ENCODE data around the gene METTL25.
A peak's percentile ranks its signal among the peaks of the same experiment; 100 is the strongest.

METTL25 gene

DNA sequence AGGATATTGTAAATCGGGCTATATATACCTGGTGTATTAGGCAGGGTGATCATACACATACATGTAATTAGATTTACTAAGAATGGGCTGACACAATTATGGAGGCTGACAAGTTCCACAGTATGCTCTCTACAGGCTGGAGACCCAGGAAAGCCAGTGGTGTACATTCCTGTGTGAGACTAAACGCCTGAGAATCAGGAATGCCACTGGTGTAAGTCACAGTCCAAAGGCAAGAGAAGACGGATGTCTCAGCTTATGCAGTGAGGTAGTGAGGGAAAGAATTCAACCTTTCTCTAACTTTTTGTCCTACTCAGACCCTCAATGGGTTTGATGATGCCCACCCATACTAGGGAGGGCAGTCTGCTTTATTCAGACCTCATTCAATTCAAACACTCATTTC lies 57.1 kb downstream of the METTL25 start:
- Histone ChIP-seq H3K4me2 (ENCODE audit: low read length) (no peak overlapping the region), H3K14ac (ENCODE audit: low read length) (no peak overlapping the region), H3K36me3 (ENCODE audit: control insufficient read depth in 1 of 2, insufficient read depth in 2 of 2, low read length in 2 of 2) (no peaks in the 10 kb centered on the region), H3K9me3 (ENCODE audit: insufficient read depth, low read depth, low read length) (no peaks in the 10 kb centered on the region), H2BK5ac (ENCODE audit: low read depth, low read length, poor library complexity) (no peak overlapping the region), H3K27ac (ENCODE audit: low read depth, low read length) (no peak overlapping the region), H3K4ac (ENCODE audit: low read depth, low read length) (no peak overlapping the region), H3K79me1 (ENCODE audit: low read length) (no peaks in the 10 kb centered on the region), H2AFZ (ENCODE audit: insufficient read depth, low read length, poor library complexity) (no peak overlapping the region), H3K18ac (ENCODE audit: low read length) (no peak overlapping the region), H4K8ac (ENCODE audit: low read depth, low read length) (no peak overlapping the region), H2BK12ac (ENCODE audit: low read length) (no peak overlapping the region), H2BK120ac (ENCODE audit: insufficient read depth, low read length, poor library complexity) (no peak overlapping the region), H4K91ac (ENCODE audit: low read depth, low read length) (no peak overlapping the region), H3K79me2 (ENCODE audit: control insufficient read depth, insufficient read depth, low read length, poor library complexity) (no peaks in the 10 kb centered on the region), H4K12ac (ENCODE audit: low read depth, low read length) (no peak overlapping the region), H3K27me3 (ENCODE audit: insufficient read depth, low read length) (no peaks in the 10 kb centered on the region), H3K4me3 (ENCODE audit: low read depth, low read length) (no peak overlapping the region), H3K4me1 (ENCODE audit: control insufficient read depth in 1 of 2, insufficient read depth in 2 of 2, low read length in 2 of 2) (no peaks in the 10 kb centered on the region), H3K23ac (ENCODE audit: low read length) (no peak overlapping the region), H2AK5ac (ENCODE audit: low read length) (no peak overlapping the region), H3K9ac (ENCODE audit: low read length) (no peak overlapping the region)
- WGBS (ENCODE audit: extremely low coverage, insufficient coverage, insufficient read length), result no CpG with 5 or more reads among the region's 3 CpGs
- peak; percentile 8 to 38 for DNase-seq

DNA sequence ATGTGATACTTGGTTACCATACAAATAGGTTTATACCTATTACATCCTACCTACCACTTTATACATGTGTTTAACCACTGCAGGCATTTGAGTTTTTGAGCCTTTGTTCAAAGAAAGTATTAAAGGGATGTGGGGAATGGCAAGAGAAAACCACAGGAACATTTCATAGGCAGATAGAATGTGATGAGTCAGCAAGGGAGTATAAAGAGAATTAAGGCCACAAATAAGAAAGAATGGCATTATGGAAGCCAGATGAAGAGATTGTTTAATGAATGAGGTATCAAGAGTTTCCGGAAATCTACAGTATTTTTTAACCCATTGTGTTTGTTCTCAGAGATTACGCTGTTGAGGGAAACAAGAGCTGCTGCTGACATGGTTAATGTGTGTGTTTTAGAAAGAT lies 66.9 kb downstream of the METTL25 start:
- Histone ChIP-seq H2BK120ac (ENCODE audit: insufficient read depth, low read length, poor library complexity) (no peak overlapping the region), H4K91ac (ENCODE audit: low read depth, low read length) (no peak overlapping the region), H3K4me3 (ENCODE audit: low read depth, low read length) (no peak overlapping the region), H3K14ac (ENCODE audit: low read length) (no peak overlapping the region), H3K27me3 (ENCODE audit: insufficient read depth, low read length) (no peaks in the 10 kb centered on the region), H3K79me2 (ENCODE audit: control insufficient read depth, insufficient read depth, low read length, poor library complexity) (no peaks in the 10 kb centered on the region), H4K12ac (ENCODE audit: low read depth, low read length) (no peak overlapping the region), H2AK5ac (ENCODE audit: low read length) (no peak overlapping the region), H3K4me1 (ENCODE audit: control insufficient read depth in 1 of 2, insufficient read depth in 2 of 2, low read length in 2 of 2) (no peaks in the 10 kb centered on the region), H3K79me1 (ENCODE audit: low read length) (no peaks in the 10 kb centered on the region), H3K23ac (ENCODE audit: low read length) (no peak overlapping the region), H3K4ac (ENCODE audit: low read depth, low read length) (no peak overlapping the region), H3K4me2 (ENCODE audit: low read length) (no peak overlapping the region), H3K36me3 (ENCODE audit: control insufficient read depth in 1 of 2, insufficient read depth in 2 of 2, low read length in 2 of 2) (no peaks in the 10 kb centered on the region), H3K18ac (ENCODE audit: low read length) (no peak overlapping the region), H3K9ac (ENCODE audit: low read length) (no peak overlapping the region), H2AFZ (ENCODE audit: insufficient read depth, low read length, poor library complexity) (no peak overlapping the region), H2BK12ac (ENCODE audit: low read length) (no peak overlapping the region), H3K27ac (ENCODE audit: low read depth, low read length) (no peak overlapping the region), H2BK5ac (ENCODE audit: low read depth, low read length, poor library complexity) (no peak overlapping the region), H3K9me3 (ENCODE audit: insufficient read depth, low read depth, low read length) (no peaks in the 10 kb centered on the region), H4K8ac (ENCODE audit: low read depth, low read length) (no peak overlapping the region)
- WGBS (ENCODE audit: extremely low coverage, insufficient coverage, insufficient read length), result no CpG with 5 or more reads among the region's 2 CpGs
- DNase-seq, result peak in 1 of 2 donors; percentile 26

- H2BK12ac ChIP-seq (ENCODE audit: low read length), result no peak overlapping the region
- H3K4me3 ChIP-seq (ENCODE audit: low read depth, low read length), result no peak overlapping the region
- no peak overlapping the region for H4K12ac ChIP-seq (ENCODE audit: low read depth, low read length)
These were observed 67.8 kb downstream of the METTL25 start for GRCh38 chr12:82426081-82426480.

GRCh38 chr12:82426586-82426985 lies 68.3 kb downstream of the METTL25 start:
- Histone ChIP-seq H3K4me1 (ENCODE audit: control insufficient read depth in 1 of 2, insufficient read depth in 2 of 2, low read length in 2 of 2) (no peaks in the 10 kb centered on the region), H4K8ac (ENCODE audit: low read depth, low read length) (no peak overlapping the region), H3K14ac (ENCODE audit: low read length) (no peak overlapping the region), H3K9me3 (ENCODE audit: insufficient read depth, low read depth, low read length) (no peaks in the 10 kb centered on the region), H2BK120ac (ENCODE audit: insufficient read depth, low read length, poor library complexity) (no peak overlapping the region), H3K36me3 (ENCODE audit: control insufficient read depth in 1 of 2, insufficient read depth in 2 of 2, low read length in 2 of 2) (no peaks in the 10 kb centered on the region), H3K27ac (ENCODE audit: low read depth, low read length) (no peak overlapping the region), H3K79me2 (ENCODE audit: control insufficient read depth, insufficient read depth, low read length, poor library complexity) (no peaks in the 10 kb centered on the region), H3K79me1 (ENCODE audit: low read length) (no peaks in the 10 kb centered on the region), H3K27me3 (ENCODE audit: insufficient read depth, low read length) (no peaks in the 10 kb centered on the region), H4K12ac (ENCODE audit: low read depth, low read length) (no peak overlapping the region), H3K4me3 (ENCODE audit: low read depth, low read length) (no peak overlapping the region), H4K91ac (ENCODE audit: low read depth, low read length) (no peak overlapping the region), H3K9ac (ENCODE audit: low read length) (no peak overlapping the region), H2AFZ (ENCODE audit: insufficient read depth, low read length, poor library complexity) (no peak overlapping the region), H2AK5ac (ENCODE audit: low read length) (no peak overlapping the region), H3K4me2 (ENCODE audit: low read length) (no peak overlapping the region), H3K4ac (ENCODE audit: low read depth, low read length) (no peak overlapping the region), H3K23ac (ENCODE audit: low read length) (no peak overlapping the region), H3K18ac (ENCODE audit: low read length) (no peak overlapping the region), H2BK5ac (ENCODE audit: low read depth, low read length, poor library complexity) (no peak overlapping the region), H2BK12ac (ENCODE audit: low read length) (no peak overlapping the region)
- no CpG with 5 or more reads among the region's 2 CpGs for WGBS (ENCODE audit: extremely low coverage, insufficient coverage, insufficient read length)
- no peak for DNase-seq

More at GRCh38 chr12:82426081-82426480, 67.8 kb downstream of the METTL25 start:
- no peak overlapping the region for H3K4ac ChIP-seq (ENCODE audit: low read depth, low read length)
- H3K27me3 ChIP-seq (ENCODE audit: insufficient read depth, low read length), result no peaks in the 10 kb centered on the region
- no peaks in the 10 kb centered on the region for H3K79me2 ChIP-seq (ENCODE audit: control insufficient read depth, insufficient read depth, low read length, poor library complexity)
- H2BK120ac ChIP-seq (ENCODE audit: insufficient read depth, low read length, poor library complexity), result no peak overlapping the region
- no peak overlapping the region for H3K23ac ChIP-seq (ENCODE audit: low read length)
- no peaks in the 10 kb centered on the region for H3K9me3 ChIP-seq (ENCODE audit: insufficient read depth, low read depth, low read length)
- no peak overlapping the region for H4K91ac ChIP-seq (ENCODE audit: low read depth, low read length)
- H3K9ac ChIP-seq (ENCODE audit: low read length), result no peak overlapping the region
- no peak overlapping the region for H3K14ac ChIP-seq (ENCODE audit: low read length)
- no peak overlapping the region for H2AK5ac ChIP-seq (ENCODE audit: low read length)
- no CpG with 5 or more reads among the region's 4 CpGs for WGBS (ENCODE audit: extremely low coverage, insufficient coverage, insufficient read length)
- no peaks in the 10 kb centered on the region for H3K36me3 ChIP-seq (ENCODE audit: control insufficient read depth in 1 of 2, insufficient read depth in 2 of 2, low read length in 2 of 2)
- no peaks in the 10 kb centered on the region for H3K4me1 ChIP-seq (ENCODE audit: control insufficient read depth in 1 of 2, insufficient read depth in 2 of 2, low read length in 2 of 2)
- DNase-seq, result no peak
- no peak overlapping the region for H3K18ac ChIP-seq (ENCODE audit: low read length)
- H4K8ac ChIP-seq (ENCODE audit: low read depth, low read length), result no peak overlapping the region
- no peak overlapping the region for H3K27ac ChIP-seq (ENCODE audit: low read depth, low read length)
- H3K4me2 ChIP-seq (ENCODE audit: low read length), result no peak overlapping the region
- no peak overlapping the region for H2AFZ ChIP-seq (ENCODE audit: insufficient read depth, low read length, poor library complexity)
- H3K79me1 ChIP-seq (ENCODE audit: low read length), result no peaks in the 10 kb centered on the region
- no peak overlapping the region for H2BK5ac ChIP-seq (ENCODE audit: low read depth, low read length, poor library complexity)

Measured in trophoblast cell (in vitro differentiated cells and primary cell).